ENCODE data around the gene PRKCH.

GRCh38 chr14:61596990-61597389 is 275.6 kb downstream of the PRKCH start:
- TF ChIP-seq CTCF (IDR thresholded peaks at IDR 0.05) (no peak), POLR2A (IDR thresholded peaks at IDR 0.05) (no peak)
